Fibroblast of lung (primary cell): Measurements from ENCODE around the gene RAB6A.

ENCODE experiments used
- EZH2 ChIP-seq: IDR thresholded peaks from 2 replicates; pipeline ENCODE4 v1.5.1; 2012; ENCODE audit warnings: low read length, control low read depth, mild to moderate bottlenecking; ENCODE audit errors: missing control alignments
- TF ChIP-seq, protein P1 (sequence below), 2 donors: IDR thresholded peaks in 1 of 2; conservative IDR thresholded peaks in 1 of 2; 1 replicate in 1 of 2; 2 replicates in 1 of 2; pipeline ENCODE4 v1.5.1; 2011 to 2012; ENCODE audit warnings: low read length in 2 of 2, control low read depth in 1 of 2, inconsistent platforms in 1 of 2, low read depth in 1 of 2, mild to moderate bottlenecking in 1 of 2

DNA sequence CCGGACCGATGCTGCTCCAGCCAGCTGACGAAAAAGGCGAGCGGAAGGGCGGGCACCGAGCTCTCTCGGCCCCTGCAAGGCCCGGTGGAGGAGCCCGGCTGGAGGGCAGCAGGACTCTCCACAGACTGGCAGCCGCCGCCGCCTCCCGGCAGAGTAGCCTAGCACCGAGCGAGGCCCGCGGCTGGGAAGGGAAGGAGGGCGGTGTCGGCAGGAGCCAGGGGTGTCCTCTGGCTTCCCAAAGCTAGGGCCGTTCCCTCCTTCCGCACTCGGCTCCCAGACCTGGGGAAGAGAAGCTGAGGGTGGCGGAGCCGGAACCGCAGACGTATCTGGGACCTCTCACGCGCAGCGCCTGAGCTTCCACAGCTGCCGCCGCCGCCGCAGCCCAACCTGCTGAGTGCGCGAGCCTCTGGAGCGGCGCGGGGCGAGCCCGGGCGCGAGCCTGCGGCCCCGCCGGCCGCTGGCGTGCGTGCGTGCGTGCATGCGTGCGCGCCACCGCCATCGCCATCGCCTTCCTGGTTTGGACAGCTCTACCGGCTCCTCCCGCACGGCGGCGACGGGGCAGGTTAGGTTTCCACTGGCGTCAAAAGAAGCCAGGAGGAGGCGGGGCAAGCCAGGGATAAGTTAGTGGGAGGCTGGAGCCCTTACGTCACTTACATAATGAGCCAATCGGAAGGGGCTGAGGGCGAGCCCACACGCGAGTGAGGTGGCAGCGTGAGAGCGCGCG lies at the start of gene RAB6A:
- TF ChIP-seq, protein P1, sequence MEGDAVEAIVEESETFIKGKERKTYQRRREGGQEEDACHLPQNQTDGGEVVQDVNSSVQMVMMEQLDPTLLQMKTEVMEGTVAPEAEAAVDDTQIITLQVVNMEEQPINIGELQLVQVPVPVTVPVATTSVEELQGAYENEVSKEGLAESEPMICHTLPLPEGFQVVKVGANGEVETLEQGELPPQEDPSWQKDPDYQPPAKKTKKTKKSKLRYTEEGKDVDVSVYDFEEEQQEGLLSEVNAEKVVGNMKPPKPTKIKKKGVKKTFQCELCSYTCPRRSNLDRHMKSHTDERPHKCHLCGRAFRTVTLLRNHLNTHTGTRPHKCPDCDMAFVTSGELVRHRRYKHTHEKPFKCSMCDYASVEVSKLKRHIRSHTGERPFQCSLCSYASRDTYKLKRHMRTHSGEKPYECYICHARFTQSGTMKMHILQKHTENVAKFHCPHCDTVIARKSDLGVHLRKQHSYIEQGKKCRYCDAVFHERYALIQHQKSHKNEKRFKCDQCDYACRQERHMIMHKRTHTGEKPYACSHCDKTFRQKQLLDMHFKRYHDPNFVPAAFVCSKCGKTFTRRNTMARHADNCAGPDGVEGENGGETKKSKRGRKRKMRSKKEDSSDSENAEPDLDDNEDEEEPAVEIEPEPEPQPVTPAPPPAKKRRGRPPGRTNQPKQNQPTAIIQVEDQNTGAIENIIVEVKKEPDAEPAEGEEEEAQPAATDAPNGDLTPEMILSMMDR (conservative IDR thresholded peaks at IDR 0.05 in 1 of 2, IDR thresholded peaks at IDR 0.05 in 1 of 2; ENCODE audit: low read depth in 1 of 2, low read length in 2 of 2) = peak; percentile 16 to 20
- TF ChIP-seq EZH2 = no peak
